Measurements from ENCODE around the gene CBX8.
"Not testable (repeated sequence)": the region's sequence is repeated elsewhere in the genome, so short reads cannot be mapped to it uniquely, and the experiment has no call there.

CBX8 gene

DNA sequence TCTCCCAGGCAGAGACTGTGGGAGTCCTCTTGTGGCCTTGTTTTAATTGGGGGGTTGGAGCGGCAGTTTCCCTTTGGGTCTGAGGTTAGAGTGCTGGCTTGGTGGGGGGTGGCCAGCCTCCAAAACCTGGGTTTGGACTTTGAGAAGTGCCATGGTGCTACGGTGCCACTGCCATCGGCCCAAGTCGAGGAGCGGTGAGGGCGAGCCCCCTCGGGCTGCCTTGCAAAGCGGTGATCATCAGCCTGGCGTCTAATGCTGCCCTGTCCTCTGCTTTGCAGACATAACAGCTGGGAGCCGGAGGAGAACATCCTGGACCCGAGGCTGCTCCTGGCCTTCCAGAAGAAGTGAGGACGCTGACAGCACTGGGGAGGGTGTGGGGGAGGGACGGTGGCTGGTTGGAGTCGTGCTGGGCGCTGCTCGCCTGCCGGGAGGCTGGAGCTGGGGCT is 17.8 kb downstream of the CBX8 start:
- DNase-seq (ENCODE audit: low read depth) = no peak

GRCh38 chr17:79778504-79779083 is 18.3 kb downstream of the CBX8 start:
- DNase-seq (ENCODE audit: low read depth) = no peak

- no peak for DNase-seq (ENCODE audit: low read depth)
Measured at GRCh38 chr17:79777894-79778503, 18.9 kb downstream of the CBX8 start, which contains the start of gene CBX2. CBX2 (plus strand) TSS chr17:79778148; CDS start chr17:79778236, 88 bp downstream.

GRCh38 chr17:79777120-79777893 is 19.6 kb downstream of the CBX8 start:
- DNase-seq (ENCODE audit: low read depth) = no peak

GRCh38 chr17:79776376-79777119 is 20.3 kb downstream of the CBX8 start:
- DNase-seq (ENCODE audit: low read depth) = no peak

DNA sequence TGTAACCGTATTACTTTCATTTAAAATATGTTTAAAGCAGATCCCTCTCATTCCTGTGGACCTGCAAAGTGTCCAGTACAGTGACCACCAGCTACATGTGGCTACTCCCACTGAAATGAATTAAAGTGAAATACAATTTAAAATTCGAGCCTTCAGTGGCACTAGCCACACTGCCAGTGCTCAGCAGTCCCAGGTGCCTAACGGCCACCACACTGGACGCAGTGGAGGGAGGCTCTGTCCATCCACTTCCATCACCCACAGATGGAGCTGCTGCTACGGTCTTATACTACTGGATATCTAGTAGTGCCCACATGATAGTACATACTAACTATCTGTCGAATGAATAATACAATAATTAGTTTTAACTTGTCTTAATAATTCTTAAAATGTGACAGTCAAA is 21.2 kb downstream of the CBX8 start:
- DNase-seq (ENCODE audit: low read depth) = no peak

DNA sequence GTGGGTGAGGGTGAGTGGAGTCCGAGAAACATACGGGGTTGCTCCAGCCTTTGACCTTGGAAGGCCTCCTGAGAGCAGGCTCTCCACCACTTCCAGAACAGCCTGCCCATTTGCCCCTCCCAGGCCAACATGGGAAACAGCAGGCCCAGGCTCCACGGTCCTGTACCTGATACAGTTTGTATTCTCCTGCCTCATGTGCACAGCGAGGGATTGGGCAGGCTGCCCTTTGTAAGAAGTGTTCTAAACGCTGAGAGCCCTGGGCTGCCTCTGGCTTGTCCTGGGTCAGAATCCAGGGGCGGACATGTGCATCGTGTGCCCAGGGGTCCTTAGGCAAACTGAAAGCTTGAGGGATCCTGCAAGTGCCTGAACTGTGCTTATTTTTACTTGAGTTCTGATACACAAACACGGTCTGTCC is 22.3 kb downstream of the CBX8 start:
- DNase-seq (ENCODE audit: low read depth) = no peak

DNA sequence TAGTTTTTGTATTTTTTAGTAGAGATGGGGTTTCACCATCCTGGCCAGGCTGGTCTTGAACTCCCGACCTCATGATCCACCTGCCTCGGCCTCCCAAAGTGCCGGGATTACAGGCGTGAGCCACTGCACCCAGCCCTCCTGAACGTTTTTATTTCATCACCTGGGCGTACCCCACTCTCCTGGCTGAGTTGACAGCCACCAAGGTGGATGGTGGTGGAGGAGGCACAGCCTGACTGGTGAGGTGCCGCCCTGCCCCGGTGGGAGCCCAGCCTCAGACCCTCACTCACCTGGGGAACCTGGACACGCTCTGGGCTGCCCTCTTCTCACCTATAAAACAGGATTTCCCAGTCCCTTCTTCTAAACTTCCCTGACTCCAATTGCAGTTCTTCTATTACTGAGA is 24.2 kb downstream of the CBX8 start:
- not testable (repeated sequence) for DNase-seq (ENCODE audit: low read depth)

- no peak for DNase-seq (ENCODE audit: low read depth)
Measured at GRCh38 chr17:79771276-79771675, 25.6 kb downstream of the CBX8 start.

- no peak for DNase-seq (ENCODE audit: low read depth)
Measured at GRCh38 chr17:79769570-79770506, 27.0 kb downstream of the CBX8 start.

GRCh38 chr17:79765708-79766107 is 31.2 kb downstream of the CBX8 start:
- no peak for DNase-seq (ENCODE audit: low read depth)

DNA sequence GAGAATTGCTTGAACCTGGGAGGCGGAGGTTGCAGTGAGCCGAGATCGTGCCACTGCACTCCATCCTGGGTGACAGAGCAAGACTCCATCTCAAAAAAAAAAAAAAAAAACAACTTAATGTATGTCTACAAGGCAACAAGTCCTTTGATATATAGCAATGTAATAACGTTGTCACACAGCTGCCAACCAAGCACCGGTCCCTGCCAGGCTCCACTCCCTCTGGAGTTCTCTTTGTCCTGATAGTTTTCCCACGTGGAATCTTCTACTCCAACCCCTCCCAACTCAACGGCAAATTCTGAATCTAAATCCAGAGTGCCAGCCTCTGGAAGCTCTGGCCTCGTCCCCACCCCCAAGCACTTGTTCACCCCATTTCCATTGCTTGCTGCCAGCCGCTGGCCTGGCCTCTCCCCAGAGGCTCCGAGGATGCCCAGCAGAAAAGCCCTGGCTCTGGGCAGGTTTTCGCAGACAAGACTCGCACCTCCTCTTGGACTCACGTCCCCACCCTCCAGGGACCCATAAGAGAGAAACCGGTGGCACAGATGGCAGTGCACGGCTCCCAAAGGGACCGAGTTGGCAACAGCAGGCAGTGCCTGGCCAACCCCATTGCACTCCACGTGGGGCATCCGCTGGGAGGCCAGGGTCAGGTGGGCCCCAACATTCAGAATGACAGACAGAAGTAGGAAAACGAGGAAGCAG is 34.8 kb downstream of the CBX8 start:
- no peak for DNase-seq (ENCODE audit: low read depth)

DNA sequence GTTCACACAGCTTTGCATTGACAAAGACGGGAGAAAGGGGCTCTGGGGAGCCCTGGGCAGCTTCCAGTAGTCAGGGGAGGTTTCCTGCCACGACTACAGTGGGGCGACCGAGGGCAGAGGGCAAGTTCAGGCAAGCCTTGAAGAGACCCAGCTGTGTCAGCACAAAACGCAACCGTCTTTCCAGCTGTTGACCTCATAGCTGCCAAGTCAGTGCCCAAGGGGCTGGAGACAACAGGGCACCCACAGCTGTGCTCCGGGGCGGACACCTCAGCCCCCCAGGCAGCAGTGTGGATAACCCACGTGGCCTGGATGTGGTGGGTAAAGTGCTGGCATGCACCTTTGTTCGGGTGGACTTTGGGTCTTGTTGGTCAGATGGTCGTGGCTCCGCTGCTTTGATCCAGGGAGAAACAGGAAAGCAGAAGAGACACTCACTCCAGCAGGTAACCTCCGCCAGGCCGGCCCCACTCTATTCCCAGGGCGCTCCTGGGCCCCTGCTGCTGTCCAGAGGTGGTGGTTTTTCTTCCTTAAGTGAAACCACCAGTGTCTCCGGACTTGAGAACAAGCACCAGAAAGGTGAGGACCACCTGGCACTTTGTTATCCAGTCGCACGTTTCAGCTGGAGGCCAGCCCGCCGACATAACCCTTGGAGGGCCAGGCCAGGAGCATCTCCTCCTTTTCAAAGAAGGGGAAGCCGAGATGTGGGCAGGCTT is 36.5 kb downstream of the CBX8 start:
- no peak for DNase-seq (ENCODE audit: low read depth)

DNA sequence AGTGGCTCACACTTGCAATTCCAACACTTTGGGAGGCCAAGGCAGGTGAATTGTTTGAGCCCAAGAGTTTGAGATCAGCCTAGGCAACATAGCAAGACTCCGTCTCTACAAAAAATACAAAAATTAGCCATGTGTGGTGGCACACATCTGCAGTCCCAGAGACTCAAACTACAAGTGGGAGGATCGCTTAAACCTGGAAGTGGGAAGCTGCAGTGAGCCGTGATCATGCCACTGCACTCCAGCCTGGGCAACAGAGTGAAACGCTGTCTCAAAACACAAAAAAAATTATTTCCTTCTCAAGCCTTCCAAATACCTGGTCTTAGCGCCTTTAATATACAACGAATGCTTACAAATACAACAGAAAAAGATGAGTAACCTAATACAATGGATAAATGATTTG is 38.6 kb downstream of the CBX8 start:
- no peak for DNase-seq (ENCODE audit: low read depth)

DNA sequence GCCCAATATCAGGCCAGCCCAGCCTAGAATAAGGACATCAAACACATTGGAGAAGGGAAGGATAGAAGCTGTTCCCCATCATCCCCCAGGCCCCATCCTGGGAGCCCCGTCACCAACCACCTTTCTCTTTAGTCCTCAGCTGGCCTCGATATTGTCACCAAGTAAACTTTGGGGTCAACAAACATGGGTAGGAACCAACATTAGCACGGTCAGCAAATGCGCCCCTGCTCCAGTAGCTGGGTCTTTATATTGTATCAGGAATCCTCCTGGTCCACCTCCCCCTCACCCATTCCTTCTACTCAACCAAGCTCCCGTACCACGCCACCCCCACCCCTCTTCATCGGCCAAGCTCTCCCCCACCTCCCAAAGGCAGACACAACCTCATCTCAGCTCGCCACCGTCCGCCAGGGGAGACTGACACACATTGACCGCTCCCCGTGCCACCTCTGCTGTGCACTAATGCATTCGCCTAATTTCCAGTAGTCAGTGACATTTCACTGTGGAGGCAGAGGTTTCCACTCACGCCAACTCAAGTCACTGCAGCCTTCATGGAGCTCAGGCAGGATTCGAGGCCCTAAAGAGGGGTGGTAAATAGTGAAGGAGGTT is 39.6 kb downstream of the CBX8 start:
- no peak for DNase-seq (ENCODE audit: low read depth)

GRCh38 chr17:79755591-79755990 is 41.3 kb downstream of the CBX8 start:
- no peak for DNase-seq (ENCODE audit: low read depth)

- DNase-seq (ENCODE audit: low read depth) = not testable (repeated sequence)
Measured at GRCh38 chr17:79754903-79755302, 42.0 kb downstream of the CBX8 start.

GRCh38 chr17:79754370-79754769 is 42.5 kb downstream of the CBX8 start:
- DNase-seq (ENCODE audit: low read depth) = no peak

- DNase-seq (ENCODE audit: low read depth) = no peak
Measured at GRCh38 chr17:79752175-79752574, 44.7 kb downstream of the CBX8 start.

Data from GM04504 (cell line).